Subcutaneous adipose tissue (tissue), 4 donors: Measurements from ENCODE around the gene TPSG1. TPM values are rescaled to one million over a fixed set of nuclear protein-coding genes. Genes with fewer than 3 reads are reported as not detected.
"Not testable (repeated sequence)": the region's sequence is repeated elsewhere in the genome, so short reads cannot be mapped to it uniquely, and the experiment has no call there.

ENCODE experiments used
- total RNA-seq, 4 donors: library from RNA; depleted of rRNA; stranded (reverse); fragments of >200 nt; gene quantifications; one replicate each; pipeline ENCODE4 v1.1.0, GENCODE V29; 2016
- TF ChIP-seq, protein P1 (sequence below): fragments of 450-650 bp; IDR thresholded peaks from one replicate; pipeline ENCODE4 v1.5.1; 2016; ENCODE audit warnings: low read depth, mild to moderate bottlenecking, control low read depth, antibody characterized with exemption, moderate library complexity

Gene TPSG1
- total RNA-seq, 4 donors from 2014 or later = 2.4 TPM; not detected in 3

DNA sequence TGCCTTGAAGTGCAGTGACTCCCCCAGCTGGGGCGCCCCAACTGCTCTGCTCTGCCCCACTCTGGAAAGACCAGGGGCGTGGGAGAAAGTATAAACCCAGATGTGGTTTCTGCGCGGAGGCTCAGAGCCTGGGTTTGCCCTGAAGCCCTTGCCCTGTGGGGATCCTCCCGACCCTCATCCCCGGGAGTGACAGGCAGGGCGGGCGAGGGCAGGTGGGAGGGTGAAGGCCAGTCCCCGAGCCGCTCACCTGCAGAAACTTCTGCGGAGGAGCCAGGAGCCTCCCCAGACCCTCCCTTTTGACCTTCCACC lies 34.6 kb upstream of the TPSG1 start:
- TF ChIP-seq, protein P1, sequence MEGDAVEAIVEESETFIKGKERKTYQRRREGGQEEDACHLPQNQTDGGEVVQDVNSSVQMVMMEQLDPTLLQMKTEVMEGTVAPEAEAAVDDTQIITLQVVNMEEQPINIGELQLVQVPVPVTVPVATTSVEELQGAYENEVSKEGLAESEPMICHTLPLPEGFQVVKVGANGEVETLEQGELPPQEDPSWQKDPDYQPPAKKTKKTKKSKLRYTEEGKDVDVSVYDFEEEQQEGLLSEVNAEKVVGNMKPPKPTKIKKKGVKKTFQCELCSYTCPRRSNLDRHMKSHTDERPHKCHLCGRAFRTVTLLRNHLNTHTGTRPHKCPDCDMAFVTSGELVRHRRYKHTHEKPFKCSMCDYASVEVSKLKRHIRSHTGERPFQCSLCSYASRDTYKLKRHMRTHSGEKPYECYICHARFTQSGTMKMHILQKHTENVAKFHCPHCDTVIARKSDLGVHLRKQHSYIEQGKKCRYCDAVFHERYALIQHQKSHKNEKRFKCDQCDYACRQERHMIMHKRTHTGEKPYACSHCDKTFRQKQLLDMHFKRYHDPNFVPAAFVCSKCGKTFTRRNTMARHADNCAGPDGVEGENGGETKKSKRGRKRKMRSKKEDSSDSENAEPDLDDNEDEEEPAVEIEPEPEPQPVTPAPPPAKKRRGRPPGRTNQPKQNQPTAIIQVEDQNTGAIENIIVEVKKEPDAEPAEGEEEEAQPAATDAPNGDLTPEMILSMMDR = no peak

DNA sequence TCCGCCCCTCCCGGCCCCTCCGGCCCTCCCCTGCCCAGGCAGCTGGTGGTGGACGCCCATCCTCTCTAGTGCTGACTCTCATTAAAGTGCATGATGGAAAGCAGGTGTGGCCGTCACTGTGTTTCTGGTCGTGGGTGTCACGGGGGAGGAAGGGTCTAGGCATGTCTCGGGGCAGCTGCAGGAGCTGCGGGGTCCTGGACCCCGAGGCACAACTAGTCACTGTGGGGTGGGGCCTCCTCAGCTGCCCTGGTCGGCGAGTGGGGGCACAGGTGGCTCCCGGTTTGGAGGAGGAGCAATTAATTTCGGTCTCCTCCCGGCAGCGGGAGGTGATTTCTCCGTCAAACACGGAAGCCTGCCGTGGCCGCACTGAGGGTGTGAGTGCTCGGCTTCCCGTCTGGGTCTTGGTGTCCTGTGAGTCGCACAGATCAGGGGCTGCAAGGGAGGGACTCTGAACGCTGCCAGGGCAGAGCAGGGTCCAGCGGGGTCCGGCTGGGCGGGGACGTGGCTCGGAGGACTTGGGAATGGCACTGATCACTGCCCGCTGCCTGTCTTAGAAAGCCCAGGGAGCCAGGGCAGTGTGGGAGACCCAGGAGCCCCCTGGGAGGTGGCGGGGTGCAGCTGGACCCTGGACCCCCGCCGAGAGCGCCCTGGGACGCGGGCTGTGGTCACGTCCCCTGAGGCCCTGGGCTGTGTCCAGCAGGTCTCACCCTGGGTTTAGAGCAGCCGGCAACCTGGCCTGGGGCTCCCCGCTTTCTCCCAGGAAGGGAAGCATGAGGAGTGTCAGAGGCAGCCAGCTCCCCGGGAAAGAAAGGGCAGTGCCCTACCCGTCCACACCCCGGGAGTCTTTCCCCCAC lies 34.1 kb upstream of the TPSG1 start:
- TF ChIP-seq, protein P1 = no peak

DNA sequence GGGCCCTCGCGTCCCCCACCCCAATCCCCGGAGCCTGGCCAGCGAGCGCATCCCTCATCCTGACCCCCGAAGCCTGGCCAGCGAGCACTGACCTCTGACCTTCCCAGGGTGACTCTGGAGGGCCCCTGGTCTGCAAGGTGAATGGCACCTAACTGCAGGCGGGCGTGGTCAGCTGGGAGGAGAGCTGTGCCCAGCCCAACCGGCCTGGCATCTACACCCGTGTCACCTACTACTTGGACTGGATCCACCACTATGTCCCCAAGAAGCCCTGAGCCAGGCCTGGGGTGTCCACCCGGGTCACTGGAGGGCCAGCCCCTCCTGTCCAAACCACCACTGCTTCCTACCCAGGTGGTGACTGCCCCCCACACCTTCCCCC lies 33.1 kb upstream of the TPSG1 start:
- TF ChIP-seq, protein P1 = no peak

DNA sequence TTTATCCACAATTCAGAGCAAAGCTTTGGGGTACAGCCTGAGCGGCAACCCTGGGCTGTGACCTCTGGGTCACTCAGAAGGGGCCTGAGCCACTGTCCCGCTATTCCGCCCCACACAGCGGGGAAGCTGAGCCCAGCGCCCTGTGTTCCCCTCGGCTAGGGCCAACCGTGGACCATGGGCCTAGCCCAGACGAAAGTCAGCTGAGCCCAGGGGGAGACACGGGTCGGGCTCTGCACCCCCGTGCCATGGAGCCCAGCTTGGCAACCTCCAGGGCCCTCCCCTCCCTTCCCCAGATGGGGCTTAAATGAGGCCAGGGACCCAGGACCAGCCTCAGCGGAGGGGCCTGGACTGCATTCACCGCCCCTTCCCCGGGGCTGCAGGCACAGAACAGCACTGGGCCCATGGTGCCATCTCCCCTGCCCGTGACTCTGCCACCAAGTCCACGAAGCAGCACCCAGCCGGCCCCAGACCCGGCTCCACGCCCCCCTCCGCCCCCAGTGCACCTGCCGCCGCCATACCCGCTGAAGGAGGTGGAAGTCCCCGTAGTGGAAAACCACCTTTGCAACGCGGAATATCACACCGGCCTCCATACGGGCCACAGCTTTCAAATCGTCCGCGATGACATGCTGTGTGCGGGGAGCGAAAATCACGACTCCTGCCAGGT lies 32.6 kb upstream of the TPSG1 start:
- TF ChIP-seq, protein P1 = no peak

DNA sequence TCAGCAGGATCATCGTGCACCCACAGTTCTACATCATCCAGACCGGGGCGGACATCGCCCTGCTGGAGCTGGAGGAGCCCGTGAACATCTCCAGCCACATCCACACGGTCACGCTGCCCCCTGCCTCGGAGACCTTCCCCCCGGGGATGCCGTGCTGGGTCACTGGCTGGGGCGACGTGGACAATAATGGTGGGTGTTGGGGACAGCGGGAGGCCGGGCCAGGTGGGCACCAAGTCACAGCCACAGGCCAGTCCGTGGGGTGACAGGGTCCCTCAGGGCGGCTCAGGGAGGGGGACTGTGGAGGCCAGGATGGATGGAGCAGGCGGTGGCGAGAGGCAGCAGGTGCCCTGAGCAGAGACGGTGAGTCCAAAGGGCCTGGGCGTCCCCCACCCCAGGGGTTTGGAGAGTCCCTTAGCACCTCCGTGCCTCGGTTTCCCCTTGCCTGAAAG lies 31.8 kb upstream of the TPSG1 start:
- TF ChIP-seq, protein P1 = no peak

DNA sequence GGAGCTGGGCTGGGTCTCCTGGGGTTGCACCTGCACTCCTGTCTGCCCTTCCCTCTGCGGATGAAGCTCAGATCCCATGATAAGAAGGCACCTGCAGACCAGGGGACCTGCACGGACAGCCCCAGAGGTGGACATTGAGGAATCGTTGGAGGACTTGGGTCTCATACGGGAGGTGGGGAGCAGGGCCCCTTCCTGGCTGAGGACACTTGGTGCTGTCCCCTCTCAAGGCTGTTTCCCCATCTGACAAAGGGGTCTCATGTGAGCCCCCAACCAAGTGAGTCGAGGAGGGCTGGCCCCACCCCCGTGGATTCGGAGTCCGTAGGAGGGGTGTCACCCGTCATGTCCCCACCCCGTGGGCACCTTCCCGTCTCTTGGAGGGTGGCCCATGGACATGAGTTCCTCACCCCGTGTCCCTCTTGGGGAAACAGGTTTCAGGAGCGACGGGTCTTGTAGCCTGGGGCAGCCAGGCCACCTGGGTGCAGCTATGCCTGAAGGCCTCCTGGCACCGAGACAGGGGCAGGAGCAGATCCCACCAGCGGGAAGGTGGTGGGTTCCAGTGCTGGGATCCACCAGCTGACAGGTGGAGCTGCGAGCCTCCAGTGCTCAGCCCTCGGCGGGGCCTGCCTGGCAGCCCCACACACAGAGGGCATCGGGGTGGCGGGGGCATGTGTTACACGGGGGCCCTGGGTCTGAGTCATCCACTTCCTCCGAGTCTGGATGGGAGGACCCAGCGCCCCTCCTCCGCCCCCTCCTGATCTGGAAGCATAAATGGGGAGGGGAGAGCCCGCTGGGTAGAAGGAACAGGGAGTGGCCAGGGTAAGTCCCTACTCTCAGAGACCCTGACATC lies 30.4 kb upstream of the TPSG1 start, which contains the start of gene TPSD1:
TSS of gene TPSD1 (plus strand) at position 794 of the 847 bp plus-strand sequence. CDS start 212 bp downstream, outside the sequence.
- TF ChIP-seq, protein P1 = not testable (repeated sequence)
